NCI-H82 (cell line): Measurements from ENCODE around the gene TBC1D5.

ENCODE experiments used
- DNase-seq: peaks from one replicate; lab custom pipeline; 2025; lab: John Stamatoyannopoulos, UW

TBC1D5 gene

DNA sequence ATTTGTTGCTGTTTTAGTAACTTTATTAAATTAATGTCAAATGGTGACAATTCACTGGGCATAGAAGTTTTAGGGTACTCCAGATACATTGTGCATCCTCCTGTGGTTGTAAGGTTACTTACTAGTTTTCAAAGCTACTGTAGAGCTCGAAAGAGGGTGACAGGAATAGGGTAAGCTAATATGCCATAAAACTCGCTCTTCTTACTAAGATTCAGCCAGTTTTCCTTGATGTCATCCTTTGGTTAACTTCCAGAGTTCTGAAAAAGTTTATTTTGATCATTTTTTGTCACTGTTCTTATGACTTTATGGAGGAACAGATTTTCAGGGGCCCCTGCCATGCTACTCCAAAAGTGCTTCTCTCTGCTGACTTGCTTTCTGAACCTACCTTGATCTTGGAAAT, 522.8 kb downstream of the TBC1D5 start:
- DNase-seq = no peak

- no peak for DNase-seq
These were observed 523.8 kb downstream of the TBC1D5 start for GRCh38 chr3:17218587-17218986.

- no peak for DNase-seq
These were observed 524.8 kb downstream of the TBC1D5 start for GRCh38 chr3:17217588-17217987.

DNA sequence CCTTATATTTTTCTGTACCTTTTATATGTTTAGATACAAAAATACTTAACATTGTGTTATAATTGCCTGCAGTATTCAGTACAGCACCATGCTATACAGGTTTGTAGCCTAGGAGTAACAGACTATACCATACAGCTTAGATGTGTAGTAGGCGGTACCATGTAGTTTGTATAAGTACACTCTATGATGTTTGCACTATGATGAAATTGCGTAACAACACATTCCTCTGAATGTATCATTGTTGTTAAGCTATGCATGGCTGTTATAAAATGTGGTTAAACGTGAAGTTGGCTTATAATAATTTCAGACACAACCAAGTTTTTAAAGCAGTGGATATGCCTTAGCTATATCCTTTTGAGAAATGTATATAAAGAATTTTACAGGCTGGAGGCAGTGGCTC, 529.3 kb downstream of the TBC1D5 start:
- no peak for DNase-seq

GRCh38 chr3:17207979-17208378, 534.5 kb downstream of the TBC1D5 start:
- no peak for DNase-seq

GRCh38 chr3:17207019-17207418, 535.4 kb downstream of the TBC1D5 start:
- DNase-seq = no peak

DNA sequence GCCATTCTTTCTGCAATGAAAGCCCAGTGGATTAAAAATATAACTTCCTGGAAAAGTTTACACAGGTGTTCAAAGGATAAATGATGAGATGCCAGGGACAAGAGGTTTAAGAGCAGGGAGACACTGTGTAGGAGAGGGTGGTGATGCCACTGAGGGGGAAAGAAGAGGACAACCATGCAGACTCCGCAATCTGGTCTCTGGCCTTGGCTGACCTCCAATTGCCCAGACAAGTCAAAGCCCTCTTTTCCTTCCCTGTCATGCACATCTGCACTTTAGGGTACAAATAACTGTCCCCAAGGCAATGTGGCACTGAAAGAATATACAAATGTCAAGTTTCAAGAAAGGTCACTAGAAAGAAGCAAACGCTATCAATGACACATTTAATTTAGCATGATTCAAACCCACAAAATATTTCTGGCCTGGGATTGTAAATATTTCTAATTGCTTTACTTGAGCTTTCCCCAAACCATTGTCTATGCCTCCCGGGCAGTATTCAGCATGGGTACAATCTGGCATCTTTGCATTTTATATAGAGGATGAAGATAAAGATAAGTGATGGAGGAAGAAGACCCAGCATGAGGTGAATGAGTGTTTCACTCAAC, 538.3 kb downstream of the TBC1D5 start:
- no peak for DNase-seq

DNA sequence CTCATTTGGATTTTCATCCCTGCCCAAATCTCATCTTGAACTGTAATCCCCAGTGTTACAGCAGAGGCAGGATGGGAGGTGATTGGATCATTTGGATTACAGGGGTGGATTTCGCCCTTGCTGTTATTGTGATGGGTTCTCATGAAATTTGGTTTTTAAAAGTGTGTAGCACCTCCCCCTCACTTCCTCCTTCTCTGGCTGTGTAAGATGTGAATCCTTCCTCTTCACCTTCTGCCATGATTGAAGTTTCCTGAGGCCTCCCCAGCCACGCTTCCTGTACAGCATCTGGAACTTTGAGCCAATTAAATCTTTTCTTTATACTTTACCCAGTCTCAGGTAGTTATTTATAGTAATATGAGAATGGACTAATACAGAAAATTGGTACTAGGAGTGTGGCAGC, 540.9 kb downstream of the TBC1D5 start:
- no peak for DNase-seq

- peak; percentile 65 for DNase-seq
These were observed 546.4 kb downstream of the TBC1D5 start for GRCh38 chr3:17195856-17196604.

GRCh38 chr3:17195192-17195611, 547.2 kb downstream of the TBC1D5 start:
- peak; percentile 90 for DNase-seq

GRCh38 chr3:17194116-17194515, 548.3 kb downstream of the TBC1D5 start:
- peak; percentile 27 for DNase-seq

GRCh38 chr3:17192995-17193394, 549.4 kb downstream of the TBC1D5 start:
- DNase-seq = no peak

GRCh38 chr3:17190353-17191078, 551.9 kb downstream of the TBC1D5 start:
- DNase-seq = no peak

- no peak for DNase-seq
These were observed 554.1 kb downstream of the TBC1D5 start for GRCh38 chr3:17188378-17188777.

- peak; percentile 61 for DNase-seq
These were observed 554.7 kb downstream of the TBC1D5 start for GRCh38 chr3:17187589-17188184.

DNA sequence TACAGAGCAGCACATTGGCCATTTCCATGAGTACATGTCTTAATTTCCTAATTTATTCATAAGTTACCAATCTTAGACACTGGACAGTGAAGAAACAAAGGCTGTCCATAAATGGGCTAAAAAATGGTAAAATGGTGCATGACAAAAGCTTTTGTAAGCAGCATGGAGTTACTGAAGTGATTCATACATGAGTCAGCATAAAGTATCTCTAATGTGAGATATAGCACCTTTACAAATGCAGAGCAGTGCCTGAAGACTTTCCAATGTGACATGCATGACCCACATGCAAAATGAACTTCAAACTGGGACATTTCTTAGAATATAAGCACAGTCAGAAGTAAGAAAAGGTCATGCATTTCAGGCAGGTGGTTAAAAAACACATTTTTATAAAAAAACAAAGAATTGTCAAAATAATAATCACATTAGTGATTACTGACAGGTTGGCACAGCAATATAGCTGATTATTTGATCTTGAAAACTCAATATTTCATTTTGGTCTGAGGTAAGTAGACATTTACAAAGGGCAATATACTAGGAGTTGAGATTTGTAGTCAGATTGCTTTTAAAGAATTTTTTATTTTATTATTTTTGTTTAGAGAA, 558.4 kb downstream of the TBC1D5 start:
- DNase-seq = no peak

- DNase-seq = no peak
These were observed 560.3 kb downstream of the TBC1D5 start for GRCh38 chr3:17182166-17182565.

GRCh38 chr3:17181413-17181907, 561.0 kb downstream of the TBC1D5 start:
- DNase-seq = no peak

DNA sequence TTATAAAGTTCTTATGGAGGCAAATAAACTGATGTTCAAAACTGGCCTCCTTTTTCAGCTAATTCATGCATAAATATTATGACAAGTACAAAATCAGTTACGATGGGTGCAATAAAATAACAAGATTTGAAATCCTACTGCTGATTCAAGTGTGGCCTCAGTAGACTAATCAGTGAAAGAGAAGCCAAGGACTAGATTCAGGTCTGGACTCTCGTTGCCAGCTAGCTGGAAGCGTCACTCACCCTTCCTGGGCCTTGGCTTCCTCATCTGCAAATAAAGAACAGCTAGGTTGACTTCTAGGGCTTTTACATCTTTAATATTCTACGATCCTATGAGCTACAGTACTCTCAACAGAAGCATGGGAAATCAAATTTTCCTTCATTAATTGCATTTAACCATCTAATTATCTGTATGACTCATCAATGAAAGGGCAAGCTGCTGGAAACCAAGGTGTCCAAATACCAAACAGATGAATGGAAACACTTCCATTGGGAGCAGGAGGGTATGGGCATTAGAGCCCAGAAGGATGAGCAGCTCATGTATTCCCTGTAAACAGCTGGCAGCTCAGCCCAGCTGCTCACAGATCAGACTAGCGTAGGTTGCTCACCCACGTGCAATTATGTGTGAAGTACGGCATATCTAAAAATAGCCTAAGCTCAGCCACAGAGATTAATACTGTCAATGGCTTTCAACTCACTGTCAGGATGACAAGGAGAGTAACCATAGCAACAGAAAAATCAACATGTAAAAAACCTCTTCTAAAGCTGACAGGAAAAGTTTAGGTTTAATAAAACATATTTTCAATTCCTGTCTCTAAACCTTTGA, 562.8 kb downstream of the TBC1D5 start:
- peak; percentile 90 for DNase-seq

GRCh38 chr3:17176757-17177156, 565.7 kb downstream of the TBC1D5 start:
- no peak for DNase-seq

DNA sequence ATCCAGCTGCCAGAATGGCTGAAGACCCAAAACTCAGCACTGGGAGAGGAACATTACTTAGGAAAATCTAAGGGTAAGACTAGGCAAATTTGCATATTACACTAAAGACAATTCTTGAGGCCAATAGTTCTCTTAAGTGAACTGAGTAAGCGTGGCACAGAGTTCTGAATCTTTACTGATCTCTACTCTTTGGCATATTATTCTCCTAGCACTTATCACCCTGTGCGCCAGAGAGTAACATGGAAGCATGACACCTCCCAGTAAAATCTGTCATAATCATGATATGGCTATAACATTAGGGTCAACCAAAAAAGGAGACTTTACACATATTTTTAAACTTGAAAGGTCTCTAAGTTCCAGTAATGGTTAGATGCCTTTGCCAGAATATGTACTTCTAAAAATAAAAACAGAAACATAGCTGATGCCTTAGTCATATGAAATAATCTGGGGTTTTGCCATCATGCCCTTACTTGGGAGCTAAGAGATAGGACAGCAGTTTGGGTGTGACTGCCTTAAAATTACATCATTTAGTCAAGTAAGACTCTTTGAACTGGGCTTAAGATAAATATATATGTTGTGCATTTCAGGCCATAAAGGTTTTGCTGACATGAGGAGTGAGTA, 567.1 kb downstream of the TBC1D5 start:
- no peak for DNase-seq
